Stimulated activated naive CD8-positive, alpha-beta T cell treated with anti-CD3 and anti-CD28 coated beads, Interleukin-15, Interleukin-2, amounts not matched to agents 100 ng/mL and 50 ng/mL, for 24 hours (primary cell): ENCODE results near the gene UFC1.
A peak's percentile ranks its signal among the peaks of the same experiment; 100 is the strongest.

Source experiments
- H3K27ac Mint-ChIP-seq: one replicate; pipeline ENCODE4 v1.8.0; 2021; ENCODE audit warnings: mild to moderate bottlenecking, mixed read lengths
- H3K27me3 Mint-ChIP-seq: one replicate; pipeline ENCODE4 v1.8.0; 2021; ENCODE audit warnings: mixed read lengths
- H3K36me3 Mint-ChIP-seq: one replicate; pipeline ENCODE4 v1.8.0; 2021; ENCODE audit warnings: low read depth, mixed read lengths
- H3K4me1 Mint-ChIP-seq: one replicate; pipeline ENCODE4 v1.8.0; 2021; ENCODE audit warnings: low read depth, mixed read lengths
- H3K4me3 Mint-ChIP-seq: one replicate; pipeline ENCODE4 v1.8.0; 2021; ENCODE audit warnings: mild to moderate bottlenecking, mixed read lengths
- H3K9me3 Mint-ChIP-seq: one replicate; pipeline ENCODE4 v1.8.0; 2021; ENCODE audit warnings: mixed read lengths

UFC1 gene

DNA sequence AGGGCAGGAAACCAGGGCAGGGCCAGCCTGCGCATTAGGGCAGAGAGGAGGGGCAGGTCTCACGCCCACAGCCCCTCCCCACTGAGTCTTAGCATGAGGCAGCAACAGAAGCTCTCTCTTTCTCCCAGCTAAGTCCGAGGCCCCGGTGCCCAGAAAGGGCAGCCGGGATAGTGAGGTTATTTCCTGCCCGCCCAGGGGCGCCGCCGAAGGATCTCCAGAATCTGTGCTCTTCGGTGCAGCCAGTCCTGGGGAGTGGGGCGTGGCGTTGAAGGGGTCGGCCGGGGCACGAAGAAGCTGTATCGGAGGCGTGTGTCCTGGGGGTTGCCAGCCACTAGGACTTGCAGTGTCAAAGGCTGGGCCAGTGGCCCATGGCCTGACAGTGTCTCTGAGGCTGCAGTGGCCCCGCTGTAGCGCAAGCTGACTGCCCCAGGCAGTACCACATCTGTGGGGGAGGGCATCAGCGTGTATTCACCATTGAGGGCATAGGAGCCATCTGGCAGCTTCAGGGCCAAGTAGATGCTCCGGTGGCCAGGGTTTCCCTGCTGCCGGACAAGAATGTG lies 37.3 kb downstream of the UFC1 start:
- Mint-ChIP-seq H3K4me3 (no peak overlapping the region), H3K4me1 (peaks cover 49% of the 10 kb centered on the region), H3K9me3 (no peaks in the 10 kb centered on the region), H3K27me3 (no peaks in the 10 kb centered on the region), H3K27ac (no peak overlapping the region), H3K36me3 (no peaks in the 10 kb centered on the region)

DNA sequence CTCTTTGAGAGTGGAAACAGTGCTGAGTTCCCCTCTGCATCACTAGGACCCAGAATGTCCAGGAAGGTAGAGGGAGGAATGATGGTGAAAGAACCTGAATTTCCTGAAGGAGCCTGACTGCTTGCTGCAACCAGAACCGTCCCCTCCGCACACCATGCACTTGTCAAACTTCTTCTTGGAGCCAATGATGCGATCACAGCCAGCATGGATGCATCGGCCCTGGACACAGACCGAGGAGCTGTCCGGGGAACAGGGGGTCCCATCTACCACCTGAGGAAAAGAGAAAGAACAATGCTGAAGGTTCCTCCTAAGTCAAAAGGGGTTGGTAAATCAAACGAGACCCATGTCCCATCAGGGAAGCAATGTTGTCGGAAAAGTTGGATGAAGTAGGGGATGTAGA lies 38.2 kb downstream of the UFC1 start:
- no peaks in the 10 kb centered on the region for H3K27me3 Mint-ChIP-seq
- H3K4me3 Mint-ChIP-seq: no peak overlapping the region
- H3K27ac Mint-ChIP-seq: no peak overlapping the region
- H3K36me3 Mint-ChIP-seq: no peaks in the 10 kb centered on the region
- H3K4me1 Mint-ChIP-seq: peaks cover 39% of the 10 kb centered on the region
- no peaks in the 10 kb centered on the region for H3K9me3 Mint-ChIP-seq

- Mint-ChIP-seq H3K4me1 (peaks cover 31% of the 10 kb centered on the region), H3K36me3 (no peaks in the 10 kb centered on the region), H3K4me3 (no peak overlapping the region)
Observed at GRCh38 chr1:161192476-161193465, 39.0 kb downstream of the UFC1 start.

GRCh38 chr1:161193561-161194235 lies 39.9 kb downstream of the UFC1 start:
- Mint-ChIP-seq H3K27me3 (no peaks in the 10 kb centered on the region), H3K4me1 (peaks cover 27% of the 10 kb centered on the region), H3K9me3 (no peaks in the 10 kb centered on the region), H3K4me3 (no peak overlapping the region), H3K36me3 (no peaks in the 10 kb centered on the region), H3K27ac (no peak overlapping the region)

More at GRCh38 chr1:161192476-161193465, 39.0 kb downstream of the UFC1 start:
- H3K27me3 Mint-ChIP-seq: no peaks in the 10 kb centered on the region
- no peaks in the 10 kb centered on the region for H3K9me3 Mint-ChIP-seq
- peak overlapping the region; percentile 75 for H3K27ac Mint-ChIP-seq

DNA sequence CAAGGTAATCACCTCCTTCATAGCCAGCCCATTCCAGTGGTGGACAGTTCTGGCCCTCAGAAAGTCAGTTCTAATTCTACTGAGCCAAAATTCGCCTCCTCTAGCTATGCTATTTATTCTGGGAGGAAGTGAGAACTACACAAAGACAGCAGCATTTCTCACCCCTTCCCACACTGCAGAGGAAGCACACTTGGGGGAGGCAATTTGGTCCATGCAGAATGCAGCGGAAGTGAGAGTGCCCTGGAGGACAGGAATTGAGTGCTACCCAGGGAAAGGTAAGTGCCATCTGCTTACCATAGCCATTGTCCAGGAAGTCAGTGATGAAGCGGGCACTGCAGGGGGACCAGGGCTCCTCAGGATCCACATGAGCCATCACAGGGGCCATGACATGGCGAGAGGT lies 41.4 kb downstream of the UFC1 start:
- Mint-ChIP-seq H3K4me1 (peaks cover 30% of the 10 kb centered on the region), H3K9me3 (no peaks in the 10 kb centered on the region), H3K4me3 (no peak overlapping the region), H3K27ac (peak overlapping the region; percentile 37), H3K36me3 (no peaks in the 10 kb centered on the region), H3K27me3 (no peaks in the 10 kb centered on the region)

DNA sequence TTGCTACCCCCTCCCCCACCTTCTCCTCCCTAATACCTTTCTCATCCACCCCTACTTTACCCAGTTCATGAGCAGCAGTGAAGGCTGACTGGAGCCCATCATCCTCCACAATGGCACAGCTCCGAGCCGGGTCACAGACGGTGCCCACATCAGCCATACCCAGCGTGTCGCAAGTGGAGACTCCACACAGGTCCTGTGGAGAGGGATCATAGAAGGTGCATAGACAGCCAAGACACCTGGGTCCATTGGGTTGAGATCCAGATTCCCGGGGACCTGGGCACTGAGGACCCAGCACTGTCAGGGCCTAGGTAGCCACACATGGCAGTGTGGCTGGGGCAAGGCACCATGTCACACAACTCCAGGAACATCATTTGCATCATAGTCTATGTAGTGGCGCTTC lies 42.3 kb downstream of the UFC1 start:
- Mint-ChIP-seq H3K4me3 (no peak overlapping the region), H3K36me3 (no peaks in the 10 kb centered on the region), H3K4me1 (peaks cover 39% of the 10 kb centered on the region), H3K9me3 (no peaks in the 10 kb centered on the region), H3K27me3 (no peaks in the 10 kb centered on the region), H3K27ac (no peak overlapping the region)

DNA sequence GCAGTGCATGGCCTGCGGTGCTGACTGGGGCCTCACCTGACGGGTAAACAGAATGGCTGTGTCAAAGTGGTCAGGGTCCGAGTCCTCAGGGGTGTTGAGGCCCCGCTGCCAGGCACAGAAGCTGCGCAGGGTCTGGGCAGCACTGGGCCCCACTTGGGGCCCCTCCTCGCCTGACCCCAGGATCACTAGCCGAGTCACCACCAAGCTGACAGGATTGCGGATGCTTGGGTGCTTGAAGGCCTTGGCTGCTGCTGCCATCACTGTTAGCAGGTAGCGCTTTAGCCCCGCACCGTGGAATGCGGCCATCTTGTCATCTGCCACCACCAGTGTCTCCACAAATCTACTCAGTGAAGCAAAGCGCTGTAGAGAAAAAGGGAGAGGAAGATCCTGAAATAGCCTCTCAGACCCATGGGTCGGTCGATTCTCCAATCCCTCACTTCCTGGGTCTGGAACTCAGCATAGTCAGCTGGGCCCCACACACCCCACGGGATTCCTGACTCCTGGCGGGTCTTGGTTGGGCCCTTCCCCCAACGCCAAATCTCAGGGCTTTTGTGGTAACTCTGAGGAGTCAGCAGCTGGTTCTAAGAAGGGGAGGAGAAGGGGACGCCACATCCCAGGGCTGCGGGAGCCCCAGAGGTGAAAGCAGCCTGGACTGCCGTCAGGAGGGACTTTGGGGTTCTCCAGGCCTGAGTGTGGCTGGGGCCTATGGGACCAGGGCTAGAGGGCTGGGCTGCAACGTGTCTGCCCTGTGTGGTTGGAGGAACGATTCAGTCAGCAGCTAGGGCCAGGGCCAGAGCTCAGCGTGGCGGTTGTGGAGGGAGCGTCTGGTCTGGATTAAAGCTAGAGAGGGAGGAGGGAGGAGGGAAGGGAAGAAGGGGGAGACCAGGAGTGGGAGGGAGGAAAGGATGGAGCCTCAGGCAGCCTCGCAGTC lies 43.0 kb downstream of the UFC1 start:
- no peaks in the 10 kb centered on the region for H3K36me3 Mint-ChIP-seq
- H3K4me3 Mint-ChIP-seq: no peak overlapping the region
- H3K4me1 Mint-ChIP-seq: peaks cover 45% of the 10 kb centered on the region
- H3K27me3 Mint-ChIP-seq: no peaks in the 10 kb centered on the region
- no peak overlapping the region for H3K27ac Mint-ChIP-seq
- H3K9me3 Mint-ChIP-seq: no peaks in the 10 kb centered on the region

DNA sequence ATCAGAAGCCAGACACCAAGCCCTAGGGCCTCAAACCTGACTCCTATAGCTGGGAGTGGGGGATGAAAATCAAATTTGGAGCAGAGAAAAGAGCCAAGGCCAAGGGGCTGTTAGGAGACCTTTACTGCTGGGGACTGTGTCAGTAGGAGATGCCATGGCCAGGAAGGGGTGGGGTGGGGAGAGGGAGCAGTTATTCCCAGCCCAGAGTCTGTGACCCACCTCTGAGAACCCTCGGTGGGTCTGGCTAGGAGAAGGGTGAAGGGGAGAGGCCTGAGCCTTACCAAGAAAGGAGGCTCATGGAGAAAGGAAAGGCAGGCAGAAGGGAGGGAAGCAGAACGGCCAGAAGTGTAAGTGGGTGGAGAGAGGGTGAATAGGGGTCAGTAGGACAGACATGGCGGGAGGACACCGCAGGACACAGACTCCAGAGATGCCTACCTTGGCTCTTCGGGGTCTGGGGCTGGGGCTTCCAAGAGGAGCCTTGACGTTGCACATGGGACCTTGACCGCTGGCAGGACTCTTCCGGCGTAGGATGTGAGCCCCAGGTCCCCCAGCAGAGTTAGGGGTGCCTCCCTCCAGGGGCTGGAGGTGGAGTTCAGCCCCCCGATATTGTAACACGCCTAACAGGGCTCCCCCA lies 43.9 kb downstream of the UFC1 start:
- Mint-ChIP-seq H3K27ac (peak overlapping the region; percentile 52), H3K4me3 (no peak overlapping the region)

DNA sequence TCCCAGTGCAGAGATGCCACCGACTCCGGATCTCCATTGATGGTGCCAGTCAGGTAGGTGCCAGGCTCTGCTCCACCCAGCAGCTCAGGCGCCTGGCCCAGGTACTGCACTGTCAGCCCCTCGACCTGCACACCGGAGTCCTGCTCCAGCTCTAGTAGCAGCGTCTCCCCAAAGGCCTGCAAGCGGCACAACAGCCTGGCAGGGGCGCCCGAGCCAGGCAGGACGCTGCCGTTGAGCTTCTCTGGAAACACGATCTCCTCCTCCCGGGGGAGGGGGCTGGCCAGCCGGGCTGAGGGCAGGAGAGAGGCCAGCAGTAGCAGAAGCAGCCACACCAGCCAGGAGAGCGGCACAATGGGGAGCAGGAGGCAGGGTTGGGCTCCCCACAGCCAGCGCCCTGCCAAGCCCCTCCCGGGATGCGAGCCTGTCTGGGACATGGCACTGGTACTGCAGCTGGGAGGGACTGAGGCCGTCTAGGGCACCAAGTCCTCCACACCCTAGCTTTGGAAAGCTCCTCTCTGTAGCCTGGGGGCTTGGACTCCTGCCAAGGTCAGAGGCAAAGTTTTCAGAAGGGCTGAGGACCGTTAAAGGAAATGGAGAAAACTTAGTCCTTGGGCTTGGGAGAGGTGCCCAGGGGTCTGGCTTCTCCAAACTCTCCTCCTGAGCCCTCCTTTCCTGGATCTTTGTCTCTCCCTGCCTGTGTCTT lies 44.6 kb downstream of the UFC1 start:
- Mint-ChIP-seq H3K4me3 (no peak overlapping the region), H3K27ac (no peak overlapping the region)

More for the DNA sequence above, 43.9 kb downstream of the UFC1 start:
- no peaks in the 10 kb centered on the region for H3K9me3 Mint-ChIP-seq
- peaks cover 41% of the 10 kb centered on the region for H3K4me1 Mint-ChIP-seq
- no peaks in the 10 kb centered on the region for H3K36me3 Mint-ChIP-seq
- no peaks in the 10 kb centered on the region for H3K27me3 Mint-ChIP-seq

DNA sequence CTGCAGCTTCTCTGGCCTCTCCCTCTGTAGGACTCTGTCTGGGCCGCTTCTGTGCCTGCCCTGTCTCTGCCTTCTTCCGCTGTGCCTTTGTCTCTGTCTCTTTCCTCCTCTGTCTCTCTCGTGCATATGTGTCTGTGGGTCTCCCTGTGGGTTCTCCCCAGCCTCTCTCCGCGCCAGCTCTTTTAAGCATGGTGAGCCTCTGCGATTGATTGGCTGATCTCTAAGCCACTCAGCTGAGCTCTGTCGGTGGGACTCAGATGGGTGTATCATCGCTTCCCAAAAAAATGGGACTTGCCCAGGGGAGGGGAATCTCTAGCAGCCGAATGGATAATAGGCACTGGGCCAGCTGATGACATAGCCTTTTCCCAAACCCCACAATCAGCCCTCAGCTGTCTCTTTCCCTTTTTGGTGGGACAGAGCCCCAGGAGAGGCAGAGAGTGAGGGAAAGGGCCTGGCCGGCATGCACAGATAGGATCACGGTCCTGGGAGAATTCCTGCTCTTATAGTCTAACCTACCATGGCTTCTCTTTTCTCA lies 45.2 kb downstream of the UFC1 start, which contains the start of gene ADAMTS4:
ADAMTS4 (minus strand) TSS at position 158 of the 535 bp plus-strand sequence. CDS start 427 bp downstream, outside the sequence.
- Mint-ChIP-seq H3K27me3 (no peaks in the 10 kb centered on the region), H3K36me3 (peaks cover 7% of the 10 kb centered on the region), H3K27ac (peak within 1 kb of the TSS; percentile 92), H3K4me3 (peak within 1 kb of the TSS; percentile 43), H3K4me1 (peaks cover 51% of the 10 kb centered on the region), H3K9me3 (no peaks in the 10 kb centered on the region)

More for the DNA sequence above, 44.6 kb downstream of the UFC1 start:
- H3K4me1 Mint-ChIP-seq: peaks cover 45% of the 10 kb centered on the region
- no peaks in the 10 kb centered on the region for H3K27me3 Mint-ChIP-seq
- no peaks in the 10 kb centered on the region for H3K9me3 Mint-ChIP-seq
- H3K36me3 Mint-ChIP-seq: peaks cover 1% of the 10 kb centered on the region

DNA sequence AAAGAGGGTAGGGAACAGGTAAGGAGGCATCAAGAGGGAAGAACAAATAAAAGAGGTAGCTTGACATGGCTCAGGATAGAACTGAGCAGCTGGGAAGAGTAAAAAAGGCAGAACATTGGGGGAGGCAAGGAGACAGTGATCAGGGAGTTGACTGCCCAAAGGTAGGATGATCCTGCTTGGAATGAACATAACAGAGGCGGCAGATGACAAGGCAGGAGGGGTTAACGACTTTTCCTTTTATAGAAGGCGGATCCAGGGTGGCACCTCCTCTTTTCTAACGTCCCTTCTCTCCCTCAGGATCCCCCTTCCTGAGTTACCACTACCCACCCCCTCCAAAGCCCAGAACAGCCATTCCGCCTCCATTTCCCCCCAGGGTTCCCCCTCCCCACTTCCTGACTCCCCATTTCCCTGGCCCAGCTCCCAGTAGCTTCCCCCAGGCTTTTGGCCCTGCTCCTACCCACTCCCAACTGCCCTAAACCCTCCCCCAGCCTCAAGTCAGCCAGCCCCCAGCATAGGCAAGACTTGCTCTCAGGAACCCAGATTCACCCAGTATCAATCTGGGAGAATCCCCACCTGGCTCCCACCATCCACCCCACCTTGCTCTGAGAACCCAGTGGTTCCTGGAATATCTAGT lies 45.8 kb downstream of the UFC1 start:
- Mint-ChIP-seq H3K27ac (peak overlapping the region; percentile 92), H3K27me3 (no peaks in the 10 kb centered on the region), H3K36me3 (peaks cover 14% of the 10 kb centered on the region), H3K9me3 (no peaks in the 10 kb centered on the region), H3K4me3 (peak overlapping the region; percentile 43), H3K4me1 (peaks cover 55% of the 10 kb centered on the region)

DNA sequence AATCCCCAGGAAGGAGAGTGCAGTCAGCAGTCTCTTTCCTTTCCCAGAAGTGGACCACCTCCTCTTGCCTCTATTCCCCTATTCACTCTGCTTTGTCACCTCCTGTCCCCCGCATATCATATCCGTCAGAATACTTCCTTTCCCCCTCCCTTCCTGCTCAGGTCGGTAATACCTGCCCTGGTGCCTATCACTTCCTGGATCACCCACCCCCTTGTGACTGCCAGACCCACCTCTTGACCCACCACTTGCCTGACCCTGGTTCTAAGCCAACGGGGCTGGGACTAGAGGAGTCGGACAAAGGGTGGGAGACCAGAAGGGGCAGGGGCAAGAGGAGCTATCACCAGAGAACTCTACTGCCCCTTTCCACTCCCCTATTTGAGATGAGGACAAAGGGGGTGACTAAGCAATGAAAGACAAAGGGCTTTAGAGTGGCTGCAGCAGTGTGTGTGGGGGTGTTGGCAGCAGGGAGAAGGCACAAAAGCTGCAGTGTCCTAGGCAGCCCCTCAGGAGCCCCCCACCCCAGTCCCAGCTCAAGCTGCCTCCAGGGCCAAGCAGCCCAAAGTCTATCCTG lies 46.7 kb downstream of the UFC1 start:
- Mint-ChIP-seq H3K27me3 (no peaks in the 10 kb centered on the region), H3K36me3 (peaks cover 20% of the 10 kb centered on the region), H3K27ac (peak overlapping the region; percentile 92), H3K9me3 (no peaks in the 10 kb centered on the region), H3K4me1 (peaks cover 55% of the 10 kb centered on the region), H3K4me3 (peak overlapping the region; percentile 43)
